Smooth muscle cell (in vitro differentiated cells): ENCODE results near the gene IFIT3. TPM values are rescaled to one million over a fixed set of nuclear protein-coding genes. Genes with fewer than 3 reads are reported as not detected.

Experiments used
- DNase-seq: peaks from one replicate; lab custom pipeline; 2025; ENCODE audit not compliant: unreplicated experiment; lab: John Stamatoyannopoulos, UW
- H2AFZ ChIP-seq: fragments of 200-600 bp; sonication (generic); 2 replicates; pipeline ENCODE4 v1.6.0; 2016; ENCODE audit warnings: antibody characterized with exemption, low read depth, mild to moderate bottlenecking
- H3F3A ChIP-seq: fragments of 200-600 bp; sonication (generic); 2 replicates; pipeline ENCODE4 v1.6.0; 2017; ENCODE audit warnings: antibody characterized with exemption, low read depth
- H3K27ac ChIP-seq: fragments of 200-600 bp; sonication (generic); 2 replicates; pipeline ENCODE4 v1.5.1; 2016; ENCODE audit warnings: low read depth, mild to moderate bottlenecking
- H3K27me3 ChIP-seq: fragments of 200-600 bp; sonication (generic); 2 replicates; pipeline ENCODE4 v1.6.1; 2016; ENCODE audit warnings: low read depth, mild to moderate bottlenecking
- H3K36me3 ChIP-seq: fragments of 200-600 bp; sonication (generic); 2 replicates; pipeline ENCODE4 v1.5.1; 2016; ENCODE audit warnings: low read depth
- H3K4me1 ChIP-seq: fragments of 200-600 bp; sonication (generic); 2 replicates; pipeline ENCODE4 v1.5.1; 2016; ENCODE audit warnings: low read depth
- H3K4me2 ChIP-seq: fragments of 200-600 bp; sonication (generic); 2 replicates; pipeline ENCODE4 v1.6.0; 2016; ENCODE audit warnings: mild to moderate bottlenecking
- H3K4me3 ChIP-seq: fragments of 200-600 bp; sonication (generic); 2 replicates; pipeline ENCODE4 v1.5.1; 2016; ENCODE audit warnings: mild to moderate bottlenecking
- H3K79me2 ChIP-seq: fragments of 200-600 bp; sonication (generic); 2 replicates; pipeline ENCODE4 v1.6.0; 2016; ENCODE audit warnings: low read depth, mild to moderate bottlenecking
- H3K9ac ChIP-seq: fragments of 200-600 bp; sonication (generic); 2 replicates; pipeline ENCODE4 v1.6.0; 2016; ENCODE audit warnings: low read depth
- H3K9me3 ChIP-seq: fragments of 200-600 bp; sonication (generic); replicated peaks from 2 replicates; pipeline ENCODE4 v1.5.1; 2016; ENCODE audit warnings: low read depth
- H4K20me1 ChIP-seq: fragments of 200-600 bp; sonication (generic); 2 replicates; pipeline ENCODE4 v1.6.0; 2016; ENCODE audit warnings: low read depth
- CTCF ChIP-seq: fragments of 200-600 bp; sonication (generic); IDR thresholded peaks from 2 replicates; pipeline ENCODE4 v1.5.1; 2017; ENCODE audit warnings: borderline replicate concordance, mild to moderate bottlenecking, antibody characterized with exemption; ENCODE audit not compliant: insufficient read depth, poor library complexity, severe bottlenecking
- WGBS: methylation state at CpG from one replicate; pipeline ENCODE4 v1.1.7; 2016; ENCODE audit warnings: low lambda C conversion rate; 5-methylcytosine and 5-hydroxymethylcytosine counted together
- polyA plus RNA-seq: library from polyadenylated mRNA; unstranded; fragments of >200 nt; fragmentation: Nextera tagmentation; extraction: Ambion mirVana; gene quantifications from 2 replicates; pipeline ENCODE4 v1.2.1, GENCODE V29; 2016
- total RNA-seq: library from RNA; depleted of rRNA; stranded (reverse); fragments of >200 nt; gene quantifications from 2 replicates; pipeline ENCODE4 v1.2.3, GENCODE V29; 2014

IFIT3 gene
- total and polyA plus RNA-seq, 2 experiments from 2014 or later, result 2.1 to 4.6 TPM

GRCh38 chr10:89294721-89295239, 33.0 kb upstream of the IFIT3 start:
- Histone ChIP-seq H3K79me2 (no peaks in the 10 kb centered on the region), H3K9me3 (no peaks in the 10 kb centered on the region), H3K27me3 (no peaks in the 10 kb centered on the region), H3K4me1 (peaks cover 5% of the 10 kb centered on the region), H3K36me3 (no peaks in the 10 kb centered on the region), H3K4me2 (no peak overlapping the region), H3K27ac (no peak overlapping the region), H2AFZ (no peak overlapping the region), H4K20me1 (no peaks in the 10 kb centered on the region), H3K9ac (no peak overlapping the region), H3F3A (no peaks in the 10 kb centered on the region), H3K4me3 (no peak overlapping the region)
- WGBS, result 88% methylated on average over 3 of the region's 3 CpGs
- no peak for TF ChIP-seq CTCF
- no peak for DNase-seq

GRCh38 chr10:89295597-89295996, 32.2 kb upstream of the IFIT3 start:
- no peak for TF ChIP-seq CTCF
- Histone ChIP-seq H3K4me3 (no peak overlapping the region), H3K79me2 (no peaks in the 10 kb centered on the region), H3K36me3 (no peaks in the 10 kb centered on the region), H3F3A (no peaks in the 10 kb centered on the region), H3K9me3 (no peaks in the 10 kb centered on the region), H3K27me3 (no peaks in the 10 kb centered on the region), H3K4me1 (no peaks in the 10 kb centered on the region), H4K20me1 (no peaks in the 10 kb centered on the region), H3K4me2 (peak overlapping the region; percentile 18), H2AFZ (no peak overlapping the region), H3K27ac (peak overlapping the region; percentile 27), H3K9ac (no peak overlapping the region)
- 88% methylated on average over 1 of the region's 1 CpG for WGBS
- DNase-seq, result no peak

GRCh38 chr10:89296220-89296648, 31.6 kb upstream of the IFIT3 start:
- WGBS, result 82% methylated on average over 5 of the region's 5 CpGs
- H3K36me3 ChIP-seq, result no peaks in the 10 kb centered on the region
- no peak for DNase-seq
- H3K27ac ChIP-seq, result peak overlapping the region; percentile 27
- no peaks in the 10 kb centered on the region for H4K20me1 ChIP-seq
- no peaks in the 10 kb centered on the region for H3F3A ChIP-seq
- no peak for TF ChIP-seq CTCF
- no peaks in the 10 kb centered on the region for H3K79me2 ChIP-seq
- H3K4me2 ChIP-seq, result peak overlapping the region; percentile 18
- no peak overlapping the region for H3K9ac ChIP-seq
- H3K27me3 ChIP-seq, result no peaks in the 10 kb centered on the region
- no peak overlapping the region for H3K4me3 ChIP-seq
- no peaks in the 10 kb centered on the region for H3K9me3 ChIP-seq
- H3K4me1 ChIP-seq, result no peaks in the 10 kb centered on the region
- H2AFZ ChIP-seq, result no peak overlapping the region

GRCh38 chr10:89297356-89297755, 30.4 kb upstream of the IFIT3 start:
- Histone ChIP-seq H3K4me3 (no peak overlapping the region), H3K9me3 (no peaks in the 10 kb centered on the region), H3K27ac (no peak overlapping the region), H4K20me1 (no peaks in the 10 kb centered on the region), H2AFZ (no peak overlapping the region), H3K4me2 (no peak overlapping the region), H3K79me2 (no peaks in the 10 kb centered on the region), H3F3A (no peaks in the 10 kb centered on the region), H3K36me3 (no peaks in the 10 kb centered on the region), H3K9ac (no peak overlapping the region), H3K4me1 (peaks cover 2% of the 10 kb centered on the region), H3K27me3 (no peaks in the 10 kb centered on the region)
- DNase-seq, result no peak
- 97% methylated on average over 4 of the region's 4 CpGs for WGBS
- no peak for TF ChIP-seq CTCF
